ENCODE measurements around the gene SELENON. TPM values are rescaled to one million over a fixed set of nuclear protein-coding genes. Genes with fewer than 3 reads are reported as not detected.

Gene SELENON
- total and polyA plus RNA-seq, 2 of the 8 experiments (the other 6 are each of a cell fraction or from before 2014, with no cell fraction given): 43.0 to 77.6 TPM

GRCh38 chr1:25806418-25806817 is 6.4 kb downstream of the SELENON start:
- H2BK20ac ChIP-seq (ENCODE audit: low read length): no peak overlapping the region
- no peak overlapping the region for H3K4me2 ChIP-seq (ENCODE audit: insufficient read depth in 1 of 2, low read depth in 2 of 2, low read length in 2 of 2)
- H3K23ac ChIP-seq (ENCODE audit: insufficient read length): no peak overlapping the region
- FAIRE-seq (no peak), DNase-seq (ENCODE audit: low read depth in 1 of 2, low spot score in 2 of 2) (no peak)
- H3K27ac ChIP-seq (ENCODE audit: low read depth, low read length): no peak overlapping the region
- peaks cover under 1 to 14% of the 10 kb centered on the region in 2 experiments for H4K20me1 ChIP-seq (replicated peaks in 1 of 2; ENCODE audit: control insufficient read depth in 1 of 2, insufficient read depth in 2 of 2, low read length in 2 of 2)
- no peak overlapping the region for H2BK15ac ChIP-seq (ENCODE audit: low read length)
- peaks cover 0 to 13% (median 7%) of the 10 kb centered on the region in 4 experiments; a peak in 5 of 8 replicates for H3K36me3 ChIP-seq (ENCODE audit: control insufficient read depth in 2 of 4, insufficient read depth in 4 of 4, low read length in 3 of 4)
- H4K5ac ChIP-seq (ENCODE audit: insufficient read length, low read depth, low read length): no peak overlapping the region
- peaks cover 0 to 5% (median 2%) of the 10 kb centered on the region in 4 experiments; a peak in 4 of 7 replicates for H3K4me1 ChIP-seq (replicated peaks in 1 of 4; ENCODE audit: control insufficient read depth in 3 of 4, insufficient read depth in 4 of 4, low read length in 3 of 4)
- no peak overlapping the region for H3K9ac ChIP-seq (replicated peaks in 1 of 4; ENCODE audit: extremely low read depth in 1 of 4, low read depth in 3 of 4, low read length in 3 of 4)
- no peak overlapping the region for H4K8ac ChIP-seq (ENCODE audit: extremely low read depth, insufficient read depth, low read length)
- H3K4ac ChIP-seq (replicated peaks; ENCODE audit: insufficient read length, low read depth, low read length): no peak overlapping the region
- no peak overlapping the region for H3K4me3 ChIP-seq (ENCODE audit: extremely low read depth in 1 of 4, insufficient read depth in 2 of 4, low read depth in 3 of 4, low read length in 4 of 4)
- H3K27me3 ChIP-seq (replicated peaks in 1 of 4; ENCODE audit: control insufficient read depth in 3 of 4, extremely low read depth in 1 of 4, insufficient read depth in 3 of 4, low read length in 3 of 4): no peaks in the 10 kb centered on the region
- H3K56ac ChIP-seq (replicated peaks; ENCODE audit: insufficient read length, low read depth, low read length): no peak overlapping the region
- H2AK5ac ChIP-seq (ENCODE audit: low read depth, low read length): no peak overlapping the region
- 97% methylated on average over 4 of the region's 4 CpGs; no CpG with 5 or more reads in 1 of the 2 experiments for WGBS, 2 experiments (ENCODE audit: extremely low coverage in 1 of 2, insufficient coverage in 1 of 2, insufficient read length in 1 of 2, insufficient replicate concordance in 2 of 2, low coverage in 1 of 2, low lambda C conversion rate in 2 of 2, missing lambda C conversion rate in 1 of 2)
- H2BK120ac ChIP-seq (replicated peaks; ENCODE audit: low read depth, low read length): no peak overlapping the region
- no peak overlapping the region for H2BK5ac ChIP-seq (ENCODE audit: low read depth, low read length)
- ChIA-PET CTCF (ENCODE audit: partially characterized antibody) (interaction anchor here (2.0 to 8.2 kb wide), 3 partner anchors 5 to 49 kb away, joined by 6 to 83 read pairs (median 20); partner anchors contain the start of gene SELENON), POLR2A (ENCODE audit: partially characterized antibody) (no interaction called here)
- no peak overlapping the region for H2AFZ ChIP-seq (ENCODE audit: low read length)
- no peak overlapping the region for H3K14ac ChIP-seq (ENCODE audit: insufficient read length)
- H4K91ac ChIP-seq (replicated peaks; ENCODE audit: insufficient read length, low read length): no peak overlapping the region
- H3K23me2 ChIP-seq (ENCODE audit: low read depth, low read length): no peaks in the 10 kb centered on the region
- no peaks in the 10 kb centered on the region for H3K9me3 ChIP-seq (ENCODE audit: insufficient read depth in 2 of 2, low read depth in 1 of 2, low read length in 1 of 2)
- no peaks in the 10 kb centered on the region; the same call in 1 of the 2 replicates for H3K79me1 ChIP-seq (ENCODE audit: low read depth, low read length)
- no peak overlapping the region for H3K18ac ChIP-seq (ENCODE audit: extremely low read depth, low read length)
- H3K79me2 ChIP-seq (ENCODE audit: control insufficient read depth in 1 of 2, insufficient read depth in 2 of 2, low read length in 2 of 2): no peaks in the 10 kb centered on the region
- H2BK12ac ChIP-seq (ENCODE audit: low read depth, low read length): no peak overlapping the region
- TF ChIP-seq BACH1 (IDR thresholded peaks at IDR 0.05; ENCODE audit: low read length) (no peak), MAFK (IDR thresholded peaks at IDR 0.05; ENCODE audit: low read depth, low read length) (no peak), TCF12 (IDR thresholded peaks at IDR 0.05; ENCODE audit: low read depth, low read length) (no peak), POU5F1 (IDR thresholded peaks at IDR 0.05; ENCODE audit: low read depth, low read length) (no peak), NANOG (IDR thresholded peaks at IDR 0.05; ENCODE audit: insufficient read depth, low read depth, low read length, poor library complexity, severe bottlenecking) (no peak), RBBP5 (IDR thresholded peaks at IDR 0.05; ENCODE audit: borderline replicate concordance, low read depth, low read length) (no peak), EP300 (IDR thresholded peaks at IDR 0.05; ENCODE audit: borderline replicate concordance in 1 of 2, low read depth in 2 of 2, low read length in 2 of 2) (no peak), CBX8 (IDR thresholded peaks at IDR 0.05; ENCODE audit: borderline replicate concordance, low read depth, low read length) (no peak), TBP (IDR thresholded peaks at IDR 0.05; ENCODE audit: low read depth, low read length) (no peak), SIN3A (conservative IDR thresholded peaks at IDR 0.05 in 1 of 2, IDR thresholded peaks at IDR 0.05 in 1 of 2; ENCODE audit: low read depth in 1 of 2, low read length in 2 of 2) (no peak), MAX (IDR thresholded peaks at IDR 0.05) (no peak), SP4 (IDR thresholded peaks at IDR 0.05; ENCODE audit: low read length) (no peak)

Data from H1 (cell line).